Lower leg skin (tissue), 3 donors: ENCODE measurements around the gene IRF2BPL.

Source experiments
- CTCF ChIP-seq, 3 donors: fragments of 450-650 bp; IDR thresholded peaks; one replicate each; pipeline ENCODE4 v1.5.1; 2016; ENCODE audit warnings: antibody characterized with exemption in 3 of 3, mild to moderate bottlenecking in 3 of 3, moderate library complexity in 2 of 3
- POLR2A ChIP-seq, 2 donors: fragments of 450-650 bp; IDR thresholded peaks; one replicate each; pipeline ENCODE4 v1.6.1; 2016 to 2017; ENCODE audit warnings: antibody characterized with exemption in 2 of 2, mild to moderate bottlenecking in 1 of 2, moderate library complexity in 1 of 2

GRCh38 chr14:77000340-77001270 is 27.9 kb downstream of the IRF2BPL start:
- TF ChIP-seq CTCF (IDR thresholded peaks at IDR 0.05) (no peak), POLR2A (IDR thresholded peaks at IDR 0.05) (no peak)
